ENCODE measurements around the gene HDAC7.

The HDAC7 gene

GRCh38 chr12:47819896-47820630 lies at the start of gene HDAC7:
TSS of gene HDAC7 (minus strand) at chr12:47819903. CDS start at chr12:47819785, 118 bp downstream.
- H3K27me3 Mint-ChIP-seq (ENCODE audit: low read depth) = no peaks in the 10 kb centered on the region

DNA sequence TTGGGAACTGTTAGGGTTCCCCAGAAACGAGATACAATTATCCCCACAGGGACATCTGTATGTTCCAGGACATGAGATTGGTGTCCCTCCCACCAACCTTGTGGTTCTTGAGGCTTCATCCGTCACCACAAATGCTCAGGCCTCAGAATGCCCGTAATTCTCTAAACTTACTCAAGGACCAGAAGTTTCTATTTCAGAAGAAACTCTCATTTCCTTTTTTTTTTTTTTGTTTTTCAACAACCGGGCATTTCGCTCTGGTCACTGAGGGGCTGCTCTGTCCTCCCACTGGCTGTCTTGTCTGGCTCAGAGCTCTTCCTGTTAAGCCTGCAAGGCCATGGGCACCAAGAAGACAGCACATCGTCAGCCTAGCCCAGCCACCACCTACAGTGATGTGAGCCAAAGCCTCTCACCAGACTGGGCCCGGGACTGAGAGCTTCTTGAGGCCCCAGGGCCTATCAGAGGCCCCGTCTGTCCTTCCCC lies 48.9 kb upstream of the HDAC7 start:
- no peaks in the 10 kb centered on the region for H3K9me3 Mint-ChIP-seq
- H3K36me3 Mint-ChIP-seq (ENCODE audit: low read depth) = peaks cover 47% of the 10 kb centered on the region
- no peaks in the 10 kb centered on the region for H3K27me3 Mint-ChIP-seq (ENCODE audit: low read depth)
- peaks cover 70% of the 10 kb centered on the region for H3K4me1 Mint-ChIP-seq (ENCODE audit: low read depth)
- H3K4me3 Mint-ChIP-seq = peak overlapping the region; percentile 53
- H3K27ac Mint-ChIP-seq = peak overlapping the region; percentile 93

More at GRCh38 chr12:47819896-47820630, at the start of gene HDAC7:
- Mint-ChIP-seq H3K4me3 (peak within 1 kb of the TSS; percentile 91), H3K4me1 (ENCODE audit: low read depth) (peaks cover 71% of the 10 kb centered on the region), H3K36me3 (ENCODE audit: low read depth) (peaks cover 26% of the 10 kb centered on the region), H3K27ac (peak within 1 kb of the TSS; percentile 94), H3K9me3 (no peaks in the 10 kb centered on the region)

GRCh38 chr12:47868041-47868440 lies 48.3 kb upstream of the HDAC7 start:
- Mint-ChIP-seq H3K9me3 (no peaks in the 10 kb centered on the region), H3K4me3 (peak overlapping the region; percentile 56), H3K27ac (peak overlapping the region; percentile 93), H3K27me3 (ENCODE audit: low read depth) (no peaks in the 10 kb centered on the region), H3K36me3 (ENCODE audit: low read depth) (peaks cover 45% of the 10 kb centered on the region), H3K4me1 (ENCODE audit: low read depth) (peaks cover 73% of the 10 kb centered on the region)

DNA sequence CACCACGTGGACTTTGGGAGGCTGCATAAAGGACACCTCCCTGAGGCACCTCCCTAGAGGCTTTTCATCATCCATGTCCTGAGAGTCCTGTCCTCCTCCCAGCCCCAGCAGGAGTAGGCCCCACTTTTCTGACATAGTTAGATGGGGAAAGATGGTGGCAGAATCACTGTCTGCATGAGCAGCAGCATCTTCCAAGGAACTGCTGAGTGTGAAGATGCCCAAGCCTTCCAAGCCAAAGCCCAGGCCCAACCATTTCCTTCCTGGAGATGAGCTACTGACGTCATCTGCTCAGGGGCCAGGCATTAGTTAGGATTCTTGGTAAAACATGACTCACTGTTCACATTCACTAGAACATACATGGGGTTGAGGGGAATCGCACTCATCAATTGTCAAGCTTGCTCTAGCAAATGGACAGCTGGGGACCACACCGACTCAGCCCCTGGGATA lies 47.8 kb upstream of the HDAC7 start:
- Mint-ChIP-seq H3K27me3 (ENCODE audit: low read depth) (no peaks in the 10 kb centered on the region), H3K27ac (peak overlapping the region; percentile 93), H3K4me1 (ENCODE audit: low read depth) (peaks cover 72% of the 10 kb centered on the region), H3K36me3 (ENCODE audit: low read depth) (peaks cover 41% of the 10 kb centered on the region), H3K9me3 (no peaks in the 10 kb centered on the region), H3K4me3 (peak overlapping the region; percentile 56)

DNA sequence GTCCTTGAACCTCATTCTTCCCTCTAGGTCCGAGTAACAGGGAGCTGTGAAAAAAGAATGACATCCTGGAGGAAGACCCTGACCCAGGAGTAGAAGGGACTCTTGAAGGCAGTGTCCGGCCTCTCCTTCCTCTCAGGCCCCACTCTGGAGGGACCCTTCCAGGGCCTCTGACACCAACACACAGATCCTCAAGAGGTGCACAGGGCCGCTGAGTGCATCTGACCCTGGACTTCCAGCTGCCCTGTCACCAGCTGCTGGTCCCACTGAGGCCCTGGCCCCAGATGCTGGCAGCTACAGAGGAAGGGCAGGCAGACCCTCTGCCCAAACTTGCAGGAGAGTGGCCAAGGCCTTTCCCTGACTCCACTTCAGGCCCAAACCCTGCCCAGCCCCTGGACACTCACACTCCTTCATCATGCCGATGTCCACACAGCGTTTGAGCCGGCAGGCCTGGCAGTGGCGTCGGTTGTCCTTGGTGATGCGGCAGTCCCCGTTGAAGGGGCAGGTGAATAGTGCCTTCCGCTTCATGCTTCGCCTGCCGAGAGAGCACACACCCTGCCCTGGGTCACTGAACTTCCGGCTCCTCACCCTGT lies 45.0 kb upstream of the HDAC7 start:
- Mint-ChIP-seq H3K36me3 (ENCODE audit: low read depth) (peaks cover 48% of the 10 kb centered on the region), H3K4me3 (no peak overlapping the region), H3K27ac (peak overlapping the region; percentile 71), H3K9me3 (no peaks in the 10 kb centered on the region), H3K27me3 (ENCODE audit: low read depth) (no peaks in the 10 kb centered on the region), H3K4me1 (ENCODE audit: low read depth) (peaks cover 66% of the 10 kb centered on the region)

GRCh38 chr12:47863985-47864384 lies 44.3 kb upstream of the HDAC7 start:
- Mint-ChIP-seq H3K4me3 (no peak overlapping the region), H3K27me3 (ENCODE audit: low read depth) (no peaks in the 10 kb centered on the region), H3K36me3 (ENCODE audit: low read depth) (peaks cover 50% of the 10 kb centered on the region), H3K27ac (peak overlapping the region; percentile 72), H3K4me1 (ENCODE audit: low read depth) (peaks cover 70% of the 10 kb centered on the region), H3K9me3 (no peaks in the 10 kb centered on the region)

DNA sequence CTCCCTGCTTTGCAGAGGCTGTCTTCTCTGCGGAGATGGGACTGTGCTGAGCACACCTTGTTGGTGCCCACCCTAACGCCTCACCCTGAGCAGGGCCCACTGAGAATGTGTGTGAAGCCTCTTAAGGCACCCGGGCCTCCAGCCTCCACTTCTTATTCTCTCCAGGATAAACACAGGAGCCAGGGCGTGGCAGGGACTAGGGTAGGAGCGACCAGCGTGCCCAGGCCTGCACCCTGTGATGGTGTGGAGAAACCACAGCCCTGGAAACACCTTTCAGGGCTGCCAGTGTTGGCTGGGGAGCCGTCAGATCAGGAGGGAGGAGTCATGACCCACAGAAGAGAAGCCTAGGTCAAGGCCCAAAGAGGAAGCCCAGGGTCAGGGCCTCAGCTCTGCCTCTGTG lies 43.8 kb upstream of the HDAC7 start:
- no peaks in the 10 kb centered on the region for H3K9me3 Mint-ChIP-seq
- H3K4me1 Mint-ChIP-seq (ENCODE audit: low read depth) = peaks cover 64% of the 10 kb centered on the region
- H3K36me3 Mint-ChIP-seq (ENCODE audit: low read depth) = peaks cover 45% of the 10 kb centered on the region
- no peak overlapping the region for H3K4me3 Mint-ChIP-seq
- H3K27me3 Mint-ChIP-seq (ENCODE audit: low read depth) = no peaks in the 10 kb centered on the region
- H3K27ac Mint-ChIP-seq = peak overlapping the region; percentile 72

- Mint-ChIP-seq H3K4me3 (no peak overlapping the region), H3K36me3 (ENCODE audit: low read depth) (peaks cover 46% of the 10 kb centered on the region), H3K9me3 (no peaks in the 10 kb centered on the region), H3K4me1 (ENCODE audit: low read depth) (peaks cover 60% of the 10 kb centered on the region), H3K27me3 (ENCODE audit: low read depth) (no peaks in the 10 kb centered on the region), H3K27ac (peak overlapping the region; percentile 36)
Measured at GRCh38 chr12:47862881-47863280, 43.2 kb upstream of the HDAC7 start.

- Mint-ChIP-seq H3K27ac (no peak overlapping the region), H3K9me3 (no peaks in the 10 kb centered on the region), H3K36me3 (ENCODE audit: low read depth) (peaks cover 44% of the 10 kb centered on the region), H3K4me1 (ENCODE audit: low read depth) (peaks cover 56% of the 10 kb centered on the region), H3K4me3 (no peak overlapping the region), H3K27me3 (ENCODE audit: low read depth) (no peaks in the 10 kb centered on the region)
Measured at GRCh38 chr12:47862167-47862750, 42.6 kb upstream of the HDAC7 start.

DNA sequence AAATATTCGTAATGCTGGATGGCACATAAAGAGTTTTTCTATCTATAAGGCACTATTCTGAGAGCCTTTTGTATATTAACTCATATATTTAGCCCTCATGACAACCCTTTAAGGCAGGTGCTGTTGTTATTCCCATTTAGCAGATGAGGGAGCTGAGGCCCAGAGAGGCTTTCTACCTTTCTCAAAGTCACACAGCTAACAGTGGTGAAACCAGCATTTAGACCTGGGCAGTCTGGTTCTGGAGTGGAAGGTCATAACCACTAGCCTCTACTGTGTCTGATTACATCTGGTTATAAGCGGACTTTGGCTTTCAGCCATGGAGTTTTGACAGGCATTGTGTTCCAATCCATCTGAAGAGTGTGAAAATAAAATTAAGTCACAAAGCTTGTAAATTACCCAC lies 41.2 kb upstream of the HDAC7 start:
- Mint-ChIP-seq H3K9me3 (no peaks in the 10 kb centered on the region), H3K27me3 (ENCODE audit: low read depth) (no peaks in the 10 kb centered on the region), H3K4me1 (ENCODE audit: low read depth) (peaks cover 49% of the 10 kb centered on the region), H3K36me3 (ENCODE audit: low read depth) (peaks cover 47% of the 10 kb centered on the region), H3K27ac (peak overlapping the region; percentile 85), H3K4me3 (no peak overlapping the region)

DNA sequence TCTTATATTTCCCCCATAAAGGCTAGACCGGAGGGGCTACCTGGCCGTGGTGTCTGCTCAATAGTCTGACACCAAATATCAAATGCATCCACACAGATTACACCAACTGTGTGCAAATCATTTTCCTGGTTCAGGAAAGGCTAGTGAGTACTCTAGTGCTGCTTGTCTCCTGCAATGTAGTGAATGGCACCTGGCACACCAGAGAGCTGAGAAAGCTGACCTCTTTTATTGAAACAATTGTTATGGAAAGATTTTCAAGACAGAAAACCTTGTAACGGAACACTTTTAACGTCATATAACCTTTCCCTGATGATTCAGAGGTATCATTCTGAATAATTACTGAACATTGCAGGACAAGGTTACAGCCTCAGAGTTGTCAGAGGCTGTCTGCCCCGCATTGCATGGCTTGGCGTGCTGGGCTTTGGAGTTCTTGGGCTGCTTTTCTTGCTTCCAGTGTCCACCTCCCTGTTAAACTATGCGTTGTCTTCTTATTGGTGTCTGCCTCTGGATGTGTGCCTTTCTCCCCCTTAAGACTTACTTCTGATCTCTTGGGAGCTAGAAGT lies 40.7 kb upstream of the HDAC7 start:
- Mint-ChIP-seq H3K36me3 (ENCODE audit: low read depth) (peaks cover 47% of the 10 kb centered on the region), H3K4me3 (no peak overlapping the region), H3K27ac (peak overlapping the region; percentile 85), H3K9me3 (no peaks in the 10 kb centered on the region), H3K27me3 (ENCODE audit: low read depth) (no peaks in the 10 kb centered on the region), H3K4me1 (ENCODE audit: low read depth) (peaks cover 49% of the 10 kb centered on the region)

DNA sequence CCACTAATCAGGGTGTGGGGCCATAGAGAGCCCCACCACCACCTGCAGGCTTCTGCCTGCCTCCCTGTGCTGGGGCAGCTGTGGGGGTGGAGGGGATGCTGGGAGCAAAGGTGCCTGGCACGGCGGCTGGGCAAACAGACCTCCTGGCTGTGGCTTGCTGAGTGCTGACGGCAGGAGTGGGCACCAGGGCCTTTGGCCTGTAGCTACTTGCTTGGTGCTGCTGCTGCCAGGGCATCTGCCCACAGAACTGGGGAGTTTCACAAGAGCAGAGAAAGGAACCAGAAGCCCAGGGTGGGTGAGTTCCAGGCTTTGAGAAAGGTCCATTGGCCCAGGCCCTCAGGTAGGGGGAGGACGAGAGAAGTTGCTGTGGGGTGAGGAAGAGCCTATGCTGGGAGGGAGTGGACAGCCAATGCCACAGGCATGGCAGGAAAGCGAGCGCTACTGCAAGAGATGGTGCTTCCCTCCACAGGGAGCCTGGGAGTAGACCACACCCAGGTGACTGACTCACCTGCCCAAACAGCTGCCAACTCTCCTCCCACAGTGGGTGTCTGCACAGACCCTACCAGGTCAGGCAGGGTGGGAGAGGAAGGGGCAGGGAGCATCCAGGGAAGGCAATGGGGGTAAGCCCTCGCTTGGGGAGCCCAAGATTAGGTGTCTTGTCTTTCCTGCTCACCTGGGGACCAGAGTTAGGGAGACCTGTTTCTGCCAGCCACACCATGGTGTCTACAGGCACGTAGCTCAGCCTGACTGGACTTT lies 39.0 kb upstream of the HDAC7 start:
- peak overlapping the region; percentile 52 for H3K27ac Mint-ChIP-seq
- peaks cover 38% of the 10 kb centered on the region for H3K4me1 Mint-ChIP-seq (ENCODE audit: low read depth)
- peaks cover 38% of the 10 kb centered on the region for H3K36me3 Mint-ChIP-seq (ENCODE audit: low read depth)
- no peaks in the 10 kb centered on the region for H3K27me3 Mint-ChIP-seq (ENCODE audit: low read depth)
- H3K9me3 Mint-ChIP-seq = no peaks in the 10 kb centered on the region
- no peak overlapping the region for H3K4me3 Mint-ChIP-seq

- Mint-ChIP-seq H3K4me3 (no peak overlapping the region), H3K9me3 (no peaks in the 10 kb centered on the region), H3K27ac (peak overlapping the region; percentile 55)
Measured at GRCh38 chr12:47856721-47857575, 37.2 kb upstream of the HDAC7 start.

More at GRCh38 chr12:47856721-47857575, 37.2 kb upstream of the HDAC7 start:
- H3K27me3 Mint-ChIP-seq (ENCODE audit: low read depth) = no peaks in the 10 kb centered on the region
- H3K4me1 Mint-ChIP-seq (ENCODE audit: low read depth) = peaks cover 31% of the 10 kb centered on the region
- peaks cover 41% of the 10 kb centered on the region for H3K36me3 Mint-ChIP-seq (ENCODE audit: low read depth)
